Activated naive CD4-positive, alpha-beta T cell treated with anti-CD3 and anti-CD28 coated beads, Interleukin-2, amount 50 U/mL, for 24 hours (primary cell): ENCODE data around the gene ELFN2.
"Not testable (repeated sequence)": the region's sequence is repeated elsewhere in the genome, so short reads cannot be mapped to it uniquely, and the experiment has no call there.

ENCODE experiments used
- H3K27ac Mint-ChIP-seq: one replicate; pipeline ENCODE4 v1.8.0; 2021; ENCODE audit warnings: mild to moderate bottlenecking, mixed read lengths
- H3K27me3 Mint-ChIP-seq: one replicate; pipeline ENCODE4 v1.8.0; 2021; ENCODE audit warnings: mixed read lengths
- H3K36me3 Mint-ChIP-seq: one replicate; pipeline ENCODE4 v1.8.0; 2021; ENCODE audit warnings: mixed read lengths
- H3K4me1 Mint-ChIP-seq: one replicate; pipeline ENCODE4 v1.8.0; 2021; ENCODE audit warnings: mixed read lengths
- H3K4me3 Mint-ChIP-seq: one replicate; pipeline ENCODE4 v1.8.0; 2021; ENCODE audit warnings: mild to moderate bottlenecking, mixed read lengths
- H3K9me3 Mint-ChIP-seq: one replicate; pipeline ENCODE4 v1.8.0; 2021; ENCODE audit warnings: mixed read lengths

ELFN2 gene

DNA sequence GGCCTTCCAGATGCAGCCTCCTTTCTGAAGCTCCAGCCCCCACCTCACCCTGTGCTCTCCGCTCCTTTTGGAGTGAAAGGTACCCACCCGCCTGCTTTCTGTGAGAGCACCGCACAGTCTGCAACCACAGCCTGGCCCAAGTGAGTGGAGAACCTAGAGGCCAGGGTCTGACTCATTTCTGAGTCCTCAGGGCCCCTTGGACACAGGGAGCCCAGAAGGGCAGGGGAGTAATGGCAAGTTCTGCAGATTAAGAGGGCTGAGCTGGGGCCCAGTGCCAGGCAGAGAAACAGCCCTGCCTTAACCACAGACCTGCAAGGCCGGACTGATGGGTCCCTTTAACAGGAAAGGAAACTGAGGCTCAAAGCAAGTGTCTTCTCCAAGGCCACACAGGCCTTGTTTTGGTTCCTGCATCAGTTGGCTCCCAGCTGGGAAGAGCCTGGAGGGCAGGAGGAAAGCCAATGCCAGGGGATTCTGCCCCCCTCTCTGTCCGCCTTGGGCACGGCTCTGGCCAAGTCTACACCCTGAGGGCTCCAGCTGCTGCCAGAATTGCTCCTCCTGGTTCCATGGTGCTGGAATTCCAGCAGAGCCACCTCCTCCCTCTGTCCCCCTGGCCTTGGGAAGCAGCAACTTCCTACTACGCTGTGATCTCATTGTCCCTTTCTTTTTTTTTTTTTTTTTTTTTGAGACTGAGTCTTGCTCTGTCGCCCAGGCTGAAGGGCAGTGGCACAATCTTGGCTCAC, 89.9 kb downstream of the ELFN2 start:
- Mint-ChIP-seq H3K4me1 (peaks cover 11% of the 10 kb centered on the region), H3K9me3 (no peaks in the 10 kb centered on the region), H3K27ac (no peak overlapping the region)

GRCh38 chr22:37336579-37336978, 90.7 kb downstream of the ELFN2 start:
- peaks cover 11% of the 10 kb centered on the region for H3K4me1 Mint-ChIP-seq
- H3K4me3 Mint-ChIP-seq: no peak overlapping the region
- H3K27ac Mint-ChIP-seq: no peak overlapping the region
- H3K9me3 Mint-ChIP-seq: no peaks in the 10 kb centered on the region
- H3K36me3 Mint-ChIP-seq: no peaks in the 10 kb centered on the region
- H3K27me3 Mint-ChIP-seq: peaks cover 22% of the 10 kb centered on the region

More for the DNA sequence above, 89.9 kb downstream of the ELFN2 start:
- Mint-ChIP-seq H3K4me3 (no peak overlapping the region), H3K27me3 (peaks cover 19% of the 10 kb centered on the region), H3K36me3 (no peaks in the 10 kb centered on the region)

GRCh38 chr22:37335806-37336199, 91.5 kb downstream of the ELFN2 start:
- Mint-ChIP-seq H3K9me3 (no peaks in the 10 kb centered on the region), H3K27ac (no peak overlapping the region), H3K27me3 (peaks cover 25% of the 10 kb centered on the region), H3K4me1 (peaks cover 11% of the 10 kb centered on the region), H3K36me3 (no peaks in the 10 kb centered on the region), H3K4me3 (no peak overlapping the region)

DNA sequence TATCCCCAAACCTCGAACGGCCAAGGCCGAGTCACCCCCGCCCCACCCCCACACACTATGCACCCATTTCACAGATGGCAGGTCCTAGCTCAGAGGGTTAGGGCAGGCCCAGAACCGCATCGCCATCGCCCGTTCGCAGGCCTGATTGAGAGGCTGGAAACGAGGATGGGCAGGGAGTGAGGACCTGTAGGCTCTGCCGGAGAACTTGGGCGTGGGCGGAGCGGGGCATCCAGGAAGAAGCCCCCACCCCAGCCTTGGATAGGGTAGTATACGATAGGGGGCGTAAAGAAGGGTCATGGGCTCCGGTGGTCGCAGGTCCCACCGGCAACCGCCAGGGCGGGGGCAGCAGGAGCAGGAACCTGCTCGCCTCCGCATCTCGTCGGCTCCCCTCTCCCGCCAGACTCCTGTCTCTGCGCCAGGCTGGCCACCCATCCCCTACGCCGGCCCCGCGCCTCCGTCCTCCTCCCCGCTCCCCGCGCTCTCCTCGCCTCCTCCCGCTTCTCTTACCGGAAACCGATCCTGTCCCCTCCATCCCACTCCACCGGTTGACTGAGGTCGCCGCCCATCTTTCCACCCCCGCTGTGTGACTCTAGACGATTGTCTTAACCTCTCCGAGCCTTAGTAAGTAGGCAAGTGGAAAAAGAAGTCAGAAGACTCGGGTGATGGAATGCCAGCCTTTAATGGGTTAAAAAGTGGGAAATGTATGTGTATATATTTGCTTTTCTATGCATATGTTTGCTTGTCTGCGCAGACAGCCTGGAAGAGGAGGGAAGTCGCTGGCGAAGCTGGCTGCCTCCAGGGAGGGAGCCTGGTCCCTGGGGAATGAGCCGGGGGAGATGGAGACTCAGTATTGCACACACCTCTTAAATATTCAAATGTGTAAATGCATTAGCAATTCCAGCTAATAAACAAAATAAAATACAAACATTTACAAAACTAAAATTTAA, 92.1 kb downstream of the ELFN2 start:
- Mint-ChIP-seq H3K4me1 (peaks cover 11% of the 10 kb centered on the region), H3K27me3 (peaks cover 25% of the 10 kb centered on the region), H3K36me3 (no peaks in the 10 kb centered on the region), H3K9me3 (no peaks in the 10 kb centered on the region), H3K27ac (no peak overlapping the region), H3K4me3 (no peak overlapping the region)

DNA sequence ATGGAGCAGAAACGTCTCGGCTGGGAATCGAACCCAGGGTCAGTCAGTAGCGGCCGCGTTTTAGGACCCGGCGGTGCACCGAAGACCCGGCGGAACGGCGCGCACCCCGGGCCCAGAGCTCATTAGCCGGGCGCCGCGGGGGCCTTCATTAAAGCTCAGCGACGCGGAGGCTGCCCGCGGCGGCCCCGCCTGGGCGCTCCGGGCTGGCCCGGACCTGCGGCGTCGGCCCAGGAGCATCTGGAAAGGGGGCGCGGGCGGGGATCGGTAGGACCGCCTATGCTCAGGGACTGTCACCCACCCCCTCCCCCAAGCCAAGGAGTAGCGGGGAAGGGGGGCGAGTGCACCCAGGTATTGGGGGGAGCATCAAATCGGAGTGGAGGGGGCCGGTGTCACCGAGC, 92.8 kb downstream of the ELFN2 start:
- Mint-ChIP-seq H3K27ac (no peak overlapping the region), H3K4me1 (peaks cover 11% of the 10 kb centered on the region), H3K4me3 (no peak overlapping the region), H3K9me3 (no peaks in the 10 kb centered on the region), H3K36me3 (no peaks in the 10 kb centered on the region), H3K27me3 (peaks cover 25% of the 10 kb centered on the region)

GRCh38 chr22:37333724-37334460, 93.4 kb downstream of the ELFN2 start:
- Mint-ChIP-seq H3K27me3 (peaks cover 25% of the 10 kb centered on the region), H3K9me3 (no peaks in the 10 kb centered on the region), H3K27ac (no peak overlapping the region), H3K36me3 (no peaks in the 10 kb centered on the region), H3K4me1 (peaks cover 11% of the 10 kb centered on the region), H3K4me3 (peak overlapping the region; percentile 11)

GRCh38 chr22:37331856-37332536, 95.3 kb downstream of the ELFN2 start:
- peaks cover 11% of the 10 kb centered on the region for H3K4me1 Mint-ChIP-seq
- no peak overlapping the region for H3K4me3 Mint-ChIP-seq
- no peaks in the 10 kb centered on the region for H3K9me3 Mint-ChIP-seq
- peaks cover 29% of the 10 kb centered on the region for H3K27me3 Mint-ChIP-seq
- no peaks in the 10 kb centered on the region for H3K36me3 Mint-ChIP-seq
- H3K27ac Mint-ChIP-seq: peak overlapping the region; percentile 74

DNA sequence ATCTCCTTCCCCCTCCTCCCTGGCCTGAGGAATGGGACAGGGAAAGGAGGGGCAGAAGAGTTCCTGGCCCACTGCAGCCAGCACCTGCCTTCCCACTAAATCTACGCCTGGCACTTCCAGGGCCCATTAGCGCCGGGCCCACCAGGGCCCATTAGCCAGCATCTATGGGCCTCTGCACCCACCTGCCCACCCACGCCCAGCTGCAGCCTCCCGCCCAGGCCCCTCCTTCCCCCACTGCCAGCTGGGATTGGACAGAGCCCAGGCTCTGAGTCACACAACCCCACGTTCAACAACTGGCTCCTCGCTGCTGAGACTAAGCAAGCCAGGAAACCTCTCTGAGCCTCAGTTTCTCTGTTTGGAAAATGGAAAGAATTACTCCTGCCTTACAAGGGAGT, 96.2 kb downstream of the ELFN2 start:
- Mint-ChIP-seq H3K27me3 (peaks cover 32% of the 10 kb centered on the region), H3K4me1 (peaks cover 11% of the 10 kb centered on the region), H3K4me3 (no peak overlapping the region), H3K27ac (no peak overlapping the region), H3K9me3 (no peaks in the 10 kb centered on the region), H3K36me3 (no peaks in the 10 kb centered on the region)

- Mint-ChIP-seq H3K27me3 (peaks cover 28% of the 10 kb centered on the region), H3K36me3 (no peaks in the 10 kb centered on the region), H3K4me3 (no peak overlapping the region), H3K4me1 (peaks cover 10% of the 10 kb centered on the region), H3K27ac (no peak overlapping the region), H3K9me3 (no peaks in the 10 kb centered on the region)
These were observed 96.9 kb downstream of the ELFN2 start for GRCh38 chr22:37330200-37331033.

GRCh38 chr22:37329238-37330140, 97.8 kb downstream of the ELFN2 start:
- Mint-ChIP-seq H3K36me3 (no peaks in the 10 kb centered on the region), H3K4me1 (peaks cover 6% of the 10 kb centered on the region), H3K27me3 (peaks cover 24% of the 10 kb centered on the region), H3K9me3 (no peaks in the 10 kb centered on the region), H3K4me3 (no peak overlapping the region), H3K27ac (no peak overlapping the region)

DNA sequence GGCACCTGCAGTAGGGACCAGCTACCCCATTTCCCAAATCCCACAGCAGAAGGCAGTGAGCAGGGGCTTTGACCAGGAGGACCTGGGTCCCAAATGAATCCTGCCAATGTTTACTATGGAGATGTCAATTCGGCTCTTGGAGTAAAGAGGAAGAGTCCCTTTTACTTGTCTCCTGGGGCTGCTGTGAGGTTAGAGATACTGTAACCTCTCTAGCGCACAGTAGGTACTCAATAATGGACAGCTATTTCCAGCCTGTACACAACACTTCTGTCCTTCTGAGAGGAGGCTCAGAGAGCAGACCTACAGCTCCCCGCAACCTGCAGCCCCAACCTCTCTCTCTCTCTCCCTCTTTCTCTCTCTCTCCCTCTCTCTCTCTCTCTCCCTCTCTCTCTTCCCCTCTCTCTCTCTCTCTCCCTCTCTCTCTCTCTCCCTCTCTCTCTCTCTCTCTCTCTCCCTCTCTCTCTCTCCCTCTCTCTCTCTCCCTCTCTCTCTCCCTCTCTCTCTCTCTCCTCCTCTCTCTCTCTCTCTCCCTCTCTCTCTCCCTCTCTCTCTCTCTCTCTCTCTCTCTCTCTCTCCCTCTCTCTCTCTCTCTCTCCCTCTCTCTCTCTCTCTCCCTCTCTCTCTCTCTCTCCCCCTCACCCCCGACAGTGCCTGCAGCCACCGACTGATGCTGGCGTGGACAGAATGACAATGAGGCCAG, 98.6 kb downstream of the ELFN2 start:
- H3K4me3 Mint-ChIP-seq, H3K36me3 Mint-ChIP-seq, H3K4me1 Mint-ChIP-seq, H3K9me3 Mint-ChIP-seq, H3K27ac Mint-ChIP-seq: not testable (repeated sequence)
- H3K27me3 Mint-ChIP-seq: peaks cover 24% of the 10 kb centered on the region

DNA sequence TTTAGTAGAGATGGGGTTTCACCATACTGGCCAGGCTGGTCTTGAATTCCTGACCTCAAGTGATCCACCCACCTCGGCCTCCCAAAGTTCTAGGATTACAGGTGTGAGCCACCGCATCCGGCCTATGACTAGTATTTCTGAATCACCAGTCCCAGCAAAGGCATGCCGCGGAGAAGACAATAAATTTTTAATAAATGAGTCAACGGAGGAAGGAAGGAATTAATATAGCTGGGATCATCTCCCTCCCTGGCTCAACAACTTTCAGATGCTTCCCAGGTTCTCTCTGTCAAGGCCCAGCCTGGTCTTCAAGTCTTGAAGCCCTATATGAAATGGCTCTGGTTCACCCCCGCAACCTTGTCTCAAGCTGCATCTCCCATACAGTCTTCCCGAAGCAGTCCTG, 99.3 kb downstream of the ELFN2 start:
- no peaks in the 10 kb centered on the region for H3K9me3 Mint-ChIP-seq
- no peaks in the 10 kb centered on the region for H3K4me1 Mint-ChIP-seq
- H3K27ac Mint-ChIP-seq: peak overlapping the region; percentile 20
- H3K36me3 Mint-ChIP-seq: no peaks in the 10 kb centered on the region
- H3K27me3 Mint-ChIP-seq: peaks cover 25% of the 10 kb centered on the region
- no peak overlapping the region for H3K4me3 Mint-ChIP-seq

DNA sequence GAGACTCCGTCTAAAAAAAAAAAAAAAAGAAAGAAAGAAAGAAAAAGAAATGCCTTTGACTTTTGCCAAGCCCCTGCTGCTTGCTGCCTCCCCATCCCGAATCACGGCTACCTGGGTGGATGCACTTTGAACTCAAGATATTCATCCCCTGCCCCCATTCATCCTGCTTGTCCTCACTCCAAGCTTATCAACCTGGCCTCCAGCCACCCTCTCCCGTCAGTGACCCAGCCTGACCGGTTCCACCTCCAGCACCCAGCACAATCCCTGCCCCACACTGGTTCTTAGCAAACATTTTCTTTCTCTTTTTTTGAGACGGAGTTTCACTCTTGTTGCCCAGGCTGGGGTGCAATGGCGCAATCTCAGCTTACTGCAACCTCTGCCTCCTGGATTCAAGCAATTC, 100.6 kb downstream of the ELFN2 start:
- H3K27ac Mint-ChIP-seq: no peak overlapping the region

More for the DNA sequence above, 100.6 kb downstream of the ELFN2 start:
- H3K27me3 Mint-ChIP-seq: peaks cover 19% of the 10 kb centered on the region
- no peaks in the 10 kb centered on the region for H3K36me3 Mint-ChIP-seq
- H3K4me1 Mint-ChIP-seq: no peaks in the 10 kb centered on the region
- no peaks in the 10 kb centered on the region for H3K9me3 Mint-ChIP-seq
- H3K4me3 Mint-ChIP-seq: no peak overlapping the region
